Measurements from ENCODE around the gene ATP5F1A.

DNA sequence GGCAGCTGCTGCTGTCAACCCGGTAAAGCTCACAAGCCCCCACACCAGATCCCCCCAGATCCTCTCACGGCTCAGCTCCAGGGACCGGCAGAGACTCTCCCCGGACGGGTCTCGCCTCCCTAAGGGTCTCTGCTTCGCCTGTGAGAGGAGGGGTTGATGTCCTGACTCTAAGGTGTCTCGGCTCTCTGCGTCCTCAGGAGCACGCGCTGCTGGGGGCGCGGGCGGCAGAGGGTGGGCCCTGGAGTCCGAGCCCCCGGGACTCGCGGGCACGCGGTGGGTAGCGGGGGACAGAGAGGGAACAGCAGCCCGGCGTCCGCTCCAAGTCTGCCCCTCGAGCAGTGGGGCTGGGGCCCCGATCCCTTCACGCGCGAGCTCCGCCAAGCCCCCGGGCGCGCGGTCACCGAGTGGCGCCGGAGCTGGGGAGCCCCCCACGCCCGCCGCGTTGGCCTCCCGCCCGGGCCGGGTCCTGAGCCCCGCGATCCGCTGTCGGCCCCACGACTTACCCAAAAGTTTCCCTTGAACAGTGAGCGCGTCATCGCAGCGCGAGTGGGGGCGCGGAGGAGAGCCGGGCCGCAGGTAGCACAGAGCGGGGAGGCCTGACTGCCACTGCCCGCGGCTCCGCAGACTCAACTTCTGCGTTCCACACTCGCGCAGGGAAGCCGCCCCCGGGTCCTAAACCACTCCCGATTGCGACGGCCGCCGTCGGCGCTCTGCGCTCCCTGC, 26.3 kb downstream of the ATP5F1A start, which contains the start of gene PSTPIP2:
- TF ChIP-seq, protein P1, sequence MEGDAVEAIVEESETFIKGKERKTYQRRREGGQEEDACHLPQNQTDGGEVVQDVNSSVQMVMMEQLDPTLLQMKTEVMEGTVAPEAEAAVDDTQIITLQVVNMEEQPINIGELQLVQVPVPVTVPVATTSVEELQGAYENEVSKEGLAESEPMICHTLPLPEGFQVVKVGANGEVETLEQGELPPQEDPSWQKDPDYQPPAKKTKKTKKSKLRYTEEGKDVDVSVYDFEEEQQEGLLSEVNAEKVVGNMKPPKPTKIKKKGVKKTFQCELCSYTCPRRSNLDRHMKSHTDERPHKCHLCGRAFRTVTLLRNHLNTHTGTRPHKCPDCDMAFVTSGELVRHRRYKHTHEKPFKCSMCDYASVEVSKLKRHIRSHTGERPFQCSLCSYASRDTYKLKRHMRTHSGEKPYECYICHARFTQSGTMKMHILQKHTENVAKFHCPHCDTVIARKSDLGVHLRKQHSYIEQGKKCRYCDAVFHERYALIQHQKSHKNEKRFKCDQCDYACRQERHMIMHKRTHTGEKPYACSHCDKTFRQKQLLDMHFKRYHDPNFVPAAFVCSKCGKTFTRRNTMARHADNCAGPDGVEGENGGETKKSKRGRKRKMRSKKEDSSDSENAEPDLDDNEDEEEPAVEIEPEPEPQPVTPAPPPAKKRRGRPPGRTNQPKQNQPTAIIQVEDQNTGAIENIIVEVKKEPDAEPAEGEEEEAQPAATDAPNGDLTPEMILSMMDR (IDR thresholded peaks at IDR 0.05) = no peak
- peak; percentile 71 for TF ChIP-seq POLR2A (IDR thresholded peaks at IDR 0.05)

Measured in prostate gland (tissue), 2 donors.